ENCODE data around the gene TMEM187.
A peak's percentile ranks its signal among the peaks of the same experiment; 100 is the strongest.

The TMEM187 gene, protein sequence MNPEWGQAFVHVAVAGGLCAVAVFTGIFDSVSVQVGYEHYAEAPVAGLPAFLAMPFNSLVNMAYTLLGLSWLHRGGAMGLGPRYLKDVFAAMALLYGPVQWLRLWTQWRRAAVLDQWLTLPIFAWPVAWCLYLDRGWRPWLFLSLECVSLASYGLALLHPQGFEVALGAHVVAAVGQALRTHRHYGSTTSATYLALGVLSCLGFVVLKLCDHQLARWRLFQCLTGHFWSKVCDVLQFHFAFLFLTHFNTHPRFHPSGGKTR

DNA sequence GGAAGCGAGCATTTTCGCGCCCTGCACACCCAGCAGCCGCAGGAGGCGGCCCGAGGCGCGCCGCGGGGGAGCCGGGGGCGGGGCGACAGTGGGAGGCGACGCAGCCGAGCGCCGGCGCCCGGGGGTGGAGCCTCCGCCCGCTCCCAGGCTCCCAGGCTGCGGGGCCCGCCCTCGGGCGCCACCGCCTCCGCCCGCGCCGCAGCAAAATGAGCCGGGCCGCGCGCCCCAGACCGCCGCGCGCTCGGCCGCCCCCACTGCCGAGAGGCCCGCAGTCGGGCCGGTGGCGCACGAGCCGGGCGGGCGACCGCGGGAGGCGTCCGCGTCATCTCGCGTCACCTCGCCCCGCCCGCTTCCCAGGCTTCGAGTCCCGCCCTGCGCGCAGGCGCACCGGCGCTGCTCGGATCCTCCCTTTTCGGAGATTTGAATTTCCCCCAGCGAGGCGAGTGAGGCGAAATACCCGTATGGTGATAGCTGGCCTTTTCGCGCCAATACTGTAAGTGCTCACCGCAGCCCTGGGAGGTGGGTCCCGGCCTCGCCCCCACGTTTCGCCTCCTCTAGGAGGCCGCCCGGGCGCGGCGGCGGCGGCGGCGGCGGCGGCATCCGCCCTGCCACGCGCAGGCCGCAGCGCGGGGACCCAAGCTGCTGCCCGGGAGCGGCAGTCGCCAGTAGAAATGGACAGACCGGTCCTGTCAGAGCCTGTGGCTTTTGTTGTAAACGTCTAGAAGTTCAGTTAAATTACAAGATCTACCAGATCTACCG is at the start of gene TMEM187:
Gene TMEM187 (plus strand): TSS at position 387 of the 759 bp plus-strand sequence. CDS start 9,309 bp downstream, outside the sequence.
- DNase-seq, result peak; percentile 93

DNA sequence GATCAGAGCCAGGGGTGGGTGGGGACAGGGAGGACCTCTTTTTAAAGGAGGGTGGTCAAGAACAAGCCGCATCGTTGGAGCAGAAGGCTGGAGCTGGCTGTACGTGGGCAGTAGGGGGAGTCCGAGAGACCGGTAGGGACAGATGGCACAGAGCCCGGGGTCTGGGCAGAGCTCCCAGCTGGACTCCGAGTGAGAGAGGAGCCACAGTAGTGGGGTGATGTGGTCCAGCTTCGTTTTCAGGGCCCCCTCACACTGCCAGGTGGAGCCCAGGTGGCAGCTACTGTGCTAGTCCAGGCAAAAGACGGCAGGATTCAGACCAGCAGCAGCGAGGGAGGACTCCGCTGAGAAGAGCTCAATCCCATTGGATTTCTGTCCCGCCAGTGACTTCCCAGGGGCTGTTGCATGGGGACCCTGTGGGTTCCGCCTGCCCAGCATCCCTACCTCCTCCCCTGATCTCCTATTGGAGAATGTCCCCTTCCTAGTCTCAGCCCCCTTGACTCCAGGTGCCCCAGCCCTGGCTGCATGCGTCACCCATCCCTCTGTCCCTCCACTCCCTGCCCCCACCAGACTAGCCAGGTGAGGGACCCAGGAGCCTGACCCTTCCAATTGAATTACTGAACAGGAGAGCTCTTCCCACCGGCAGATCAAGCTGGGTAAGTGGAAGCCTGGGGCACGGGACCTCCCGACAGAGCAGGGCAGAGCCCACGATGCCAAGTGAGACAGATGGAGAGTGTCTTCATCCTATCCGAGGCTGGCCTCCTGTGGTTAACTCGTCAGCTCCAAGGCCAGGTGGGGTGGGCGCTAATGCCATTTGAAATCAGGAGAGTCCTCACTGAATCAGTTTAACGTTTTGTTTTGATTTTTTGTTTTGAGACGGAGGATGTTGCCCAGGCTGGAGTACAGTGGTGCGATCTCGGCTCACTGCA is 49.4 kb upstream of the TMEM187 start:
- no peak for DNase-seq

DNA sequence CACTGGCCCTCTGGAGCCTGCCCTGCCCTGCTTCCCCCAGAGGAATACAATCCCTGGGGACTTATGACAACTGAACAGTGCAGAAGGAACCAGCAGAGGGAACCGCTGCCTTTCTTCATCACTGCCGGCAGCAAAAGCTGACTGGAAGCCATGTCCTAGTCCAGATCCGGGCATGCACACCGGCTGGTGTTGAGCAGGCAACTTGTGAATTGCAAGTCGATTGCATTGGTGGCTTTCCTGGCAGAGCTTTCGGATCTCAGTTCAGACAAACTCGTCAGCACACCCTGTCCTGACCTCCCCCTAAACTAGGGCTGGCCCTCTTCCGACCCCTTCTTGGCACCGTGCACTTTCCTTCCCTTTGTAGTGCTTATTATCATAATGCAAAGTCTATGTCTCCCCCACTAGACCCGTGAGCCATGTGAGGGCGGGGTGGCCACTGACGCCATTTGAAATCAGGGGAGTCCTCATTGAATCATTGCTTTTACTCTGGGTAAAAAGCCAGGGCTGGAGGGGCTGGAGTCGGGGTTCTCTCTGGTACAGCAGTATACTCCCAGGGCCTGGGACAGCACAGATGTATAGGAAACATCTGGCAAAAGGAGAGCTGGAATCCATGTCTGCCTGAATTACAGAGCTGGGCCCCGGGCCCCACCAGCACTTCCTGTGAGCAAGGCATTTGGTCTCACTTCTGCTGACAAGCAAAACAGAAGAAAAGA is 48.2 kb upstream of the TMEM187 start:
- DNase-seq, result peak; percentile 55

DNA sequence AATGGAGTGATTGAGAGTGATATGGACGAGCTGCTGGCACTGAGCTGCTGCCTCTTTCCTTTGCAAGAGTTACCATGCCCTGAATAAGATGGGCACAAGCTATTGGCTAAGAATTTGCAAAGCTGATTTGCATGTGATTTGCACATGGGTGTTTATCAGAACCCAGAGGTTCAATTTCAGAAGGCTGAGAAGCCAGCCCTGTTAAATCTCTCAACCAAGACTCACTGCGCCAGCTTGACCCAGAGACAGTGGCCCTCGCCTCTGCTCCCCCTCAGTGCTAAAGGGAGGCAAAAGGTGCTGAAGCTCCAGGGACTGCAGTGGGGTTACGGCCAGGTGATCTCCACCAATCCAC is 47.2 kb upstream of the TMEM187 start:
- DNase-seq, result no peak

DNA sequence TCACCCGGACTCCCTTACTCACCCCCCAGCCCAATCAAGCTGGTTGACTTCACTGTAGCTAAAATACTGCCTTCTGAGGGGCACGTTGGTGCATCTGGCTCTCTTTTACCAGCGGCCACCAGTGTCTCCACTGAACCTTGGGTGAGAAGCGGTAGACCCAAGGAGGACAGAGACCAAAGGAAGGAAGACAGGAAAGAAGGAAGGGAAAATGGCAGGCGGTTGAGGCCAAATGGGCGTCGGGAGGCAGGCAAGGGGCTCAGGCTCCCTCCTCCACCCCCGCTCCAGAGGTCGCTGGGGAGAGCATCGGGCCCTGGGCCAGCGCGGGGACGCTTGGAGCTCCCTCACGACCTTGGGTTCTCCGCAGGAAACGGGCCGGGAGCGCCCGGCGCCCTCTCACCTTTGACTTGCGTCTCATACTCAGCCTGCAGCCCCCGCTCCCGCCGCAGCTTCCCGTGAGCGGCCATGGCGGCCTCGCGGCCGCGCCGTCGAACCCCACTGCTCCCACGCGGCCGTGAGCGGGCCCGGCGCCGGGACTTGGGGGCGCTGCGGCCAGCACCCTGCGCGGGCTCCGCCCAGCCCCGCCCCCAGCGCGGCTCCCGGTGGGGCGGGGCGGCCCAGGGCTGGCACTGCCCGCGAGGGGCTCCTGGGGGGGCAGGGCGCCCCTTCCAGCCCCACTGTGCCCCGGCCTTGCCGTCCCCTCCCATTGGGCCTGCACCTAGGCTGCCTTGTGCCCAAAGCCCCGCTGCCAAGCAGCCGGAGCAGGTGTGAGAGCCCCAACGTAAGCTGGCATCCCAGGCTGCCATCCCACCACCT is 46.6 kb upstream of the TMEM187 start, which contains the start of gene ARHGAP4:
Gene ARHGAP4 (minus strand): TSS at position 526 of the 813 bp plus-strand sequence. CDS start 62 bp downstream, at position 464.
- peak; percentile 62 for DNase-seq

DNA sequence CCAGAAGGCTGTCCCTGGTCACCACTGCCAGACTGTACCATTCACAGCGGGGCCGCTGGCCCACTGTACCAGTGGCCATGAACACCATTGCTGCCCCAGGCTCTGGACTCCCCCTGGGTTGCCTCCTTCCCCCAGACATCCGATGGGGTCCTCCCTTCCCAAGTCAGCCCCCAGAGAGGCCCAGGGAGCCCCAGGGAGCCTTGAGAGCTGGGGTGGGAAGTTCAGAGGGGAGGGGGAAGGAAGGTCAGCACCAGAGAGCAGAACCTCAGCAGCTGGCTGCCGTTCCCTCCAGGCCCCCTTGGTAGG is 46.0 kb upstream of the TMEM187 start:
- no peak for DNase-seq

DNA sequence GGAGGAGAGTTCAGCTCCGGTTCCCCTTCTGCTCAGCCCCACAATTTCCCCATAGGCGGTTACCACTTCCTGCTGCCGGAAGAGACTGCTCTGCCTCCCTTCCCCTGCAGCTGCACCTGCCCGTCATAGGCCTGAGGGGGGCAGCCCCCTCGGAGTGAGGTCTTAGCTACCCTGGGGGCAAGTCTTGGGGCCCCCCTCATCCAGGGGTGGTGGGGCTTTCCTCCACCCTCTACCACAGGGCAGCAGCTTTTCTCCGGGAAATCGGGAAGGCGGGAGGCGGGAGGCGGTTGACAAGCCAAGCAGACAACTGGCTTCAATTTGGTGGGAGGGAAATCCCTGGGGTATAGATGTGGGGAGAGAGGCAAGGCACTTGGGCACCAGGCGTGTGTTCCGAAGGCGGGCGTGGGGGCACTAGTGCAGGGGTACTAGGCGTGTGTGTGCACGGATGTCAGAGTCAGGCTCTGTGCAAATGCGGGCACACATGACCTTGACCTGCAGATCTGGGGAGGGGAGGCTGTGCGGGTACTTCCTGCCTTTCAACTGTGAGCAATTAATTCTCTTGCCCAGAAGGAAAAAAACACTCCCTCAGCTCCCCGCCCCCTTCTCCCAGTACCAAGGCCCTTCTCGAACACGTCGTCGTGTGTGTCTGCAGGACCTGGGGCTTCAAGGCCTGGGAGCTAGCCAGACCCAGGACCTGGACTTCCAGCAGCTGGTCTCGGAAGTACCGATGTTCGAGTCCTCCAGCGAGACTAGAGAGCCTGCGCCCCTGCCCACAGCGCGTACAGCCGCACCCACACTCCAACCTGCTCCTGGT is 45.5 kb upstream of the TMEM187 start:
- peak; percentile 75 for DNase-seq

DNA sequence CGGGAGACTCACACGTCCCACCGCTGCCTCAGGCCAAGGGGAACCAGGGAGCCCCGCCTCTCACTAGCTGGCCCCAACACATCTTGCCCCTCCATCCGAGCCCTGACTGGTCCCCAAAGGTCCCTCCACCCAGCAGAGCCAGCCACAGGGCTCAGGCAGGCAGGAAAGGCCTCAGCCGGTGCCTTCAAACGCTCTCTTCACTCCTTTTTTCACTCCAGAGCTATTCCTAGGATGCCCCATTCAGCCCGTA is 45.0 kb upstream of the TMEM187 start:
- no peak for DNase-seq

DNA sequence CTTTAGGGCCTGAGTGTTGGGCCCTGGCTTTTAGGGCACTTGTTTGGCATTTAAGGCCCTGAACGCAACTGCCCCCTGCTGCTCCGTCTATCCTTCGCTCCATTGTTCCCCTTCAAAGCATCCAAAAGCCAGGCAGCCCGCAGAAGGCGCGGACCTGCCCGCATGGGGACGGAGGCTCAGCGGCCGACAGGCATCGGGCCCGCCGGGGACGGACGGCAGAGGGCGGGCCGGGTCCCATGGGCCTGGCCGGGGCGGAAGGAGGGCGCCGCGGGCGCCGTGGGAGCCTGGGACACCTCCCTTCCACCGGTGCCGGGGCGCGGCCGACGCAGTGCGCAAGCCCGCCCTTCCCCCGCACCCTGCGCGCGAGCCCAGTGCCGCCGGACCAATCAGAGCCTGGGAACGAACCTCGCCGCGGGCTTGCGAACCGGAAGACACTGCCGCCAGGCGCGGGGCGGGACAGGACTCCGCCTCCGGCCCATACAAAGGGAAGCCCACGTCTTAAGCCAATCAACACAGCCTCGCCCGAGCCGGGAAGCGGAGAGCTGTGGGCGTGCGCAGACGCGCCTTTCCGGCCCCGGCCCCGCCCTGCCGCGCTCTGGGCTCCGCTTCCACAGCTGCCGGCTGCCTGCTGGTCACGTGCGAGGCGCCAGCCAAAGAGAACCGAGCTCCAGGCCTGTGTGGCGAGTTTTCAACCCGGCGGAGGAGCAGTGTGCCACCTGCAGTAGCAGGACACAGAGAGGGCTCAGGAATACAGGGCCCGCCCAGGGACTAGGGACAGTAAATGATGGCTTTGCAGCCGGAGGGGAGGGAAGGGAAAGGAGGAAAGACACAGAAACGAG is 44.4 kb upstream of the TMEM187 start:
- DNase-seq, result peak; percentile 95

DNA sequence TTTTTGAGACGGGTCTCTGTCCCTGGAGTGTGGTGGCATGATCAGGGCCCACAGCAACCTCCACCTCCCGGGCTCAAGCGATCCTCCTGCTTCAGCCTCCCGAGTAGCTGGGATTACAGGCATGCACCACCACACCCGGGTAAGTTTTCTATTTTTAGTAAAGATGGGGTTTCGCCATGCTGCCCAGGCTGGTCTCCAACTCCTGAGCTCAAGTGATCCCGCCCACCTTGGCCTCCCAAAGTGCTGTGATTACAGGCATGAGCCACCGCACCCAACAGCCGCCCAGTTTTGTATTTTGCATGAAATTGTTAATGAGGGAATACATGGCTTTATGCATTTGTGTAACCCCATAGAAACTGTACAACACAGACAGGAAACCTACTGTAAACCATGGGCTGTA is 43.7 kb upstream of the TMEM187 start:
- DNase-seq, result no peak

DNA sequence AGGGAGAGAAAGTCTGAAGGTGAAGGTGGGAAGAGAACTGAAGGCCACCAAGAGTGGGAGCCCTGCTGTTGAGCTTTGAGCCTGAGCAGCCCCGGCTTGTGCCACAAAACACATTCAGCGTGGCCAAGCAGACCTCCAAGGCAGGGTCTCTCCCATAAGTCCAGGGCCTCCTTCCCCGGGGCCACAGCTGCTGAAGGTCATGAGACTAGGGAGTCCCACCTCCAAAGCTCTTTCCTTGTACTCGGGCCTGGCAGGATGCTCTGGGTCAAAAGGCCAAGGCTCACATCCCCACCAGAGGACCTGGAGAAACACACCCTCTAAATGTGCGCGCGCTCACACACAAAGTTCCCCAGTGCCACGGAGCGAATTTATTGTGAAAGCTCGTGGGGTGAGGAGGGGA is 43.0 kb upstream of the TMEM187 start:
- no peak for DNase-seq

DNA sequence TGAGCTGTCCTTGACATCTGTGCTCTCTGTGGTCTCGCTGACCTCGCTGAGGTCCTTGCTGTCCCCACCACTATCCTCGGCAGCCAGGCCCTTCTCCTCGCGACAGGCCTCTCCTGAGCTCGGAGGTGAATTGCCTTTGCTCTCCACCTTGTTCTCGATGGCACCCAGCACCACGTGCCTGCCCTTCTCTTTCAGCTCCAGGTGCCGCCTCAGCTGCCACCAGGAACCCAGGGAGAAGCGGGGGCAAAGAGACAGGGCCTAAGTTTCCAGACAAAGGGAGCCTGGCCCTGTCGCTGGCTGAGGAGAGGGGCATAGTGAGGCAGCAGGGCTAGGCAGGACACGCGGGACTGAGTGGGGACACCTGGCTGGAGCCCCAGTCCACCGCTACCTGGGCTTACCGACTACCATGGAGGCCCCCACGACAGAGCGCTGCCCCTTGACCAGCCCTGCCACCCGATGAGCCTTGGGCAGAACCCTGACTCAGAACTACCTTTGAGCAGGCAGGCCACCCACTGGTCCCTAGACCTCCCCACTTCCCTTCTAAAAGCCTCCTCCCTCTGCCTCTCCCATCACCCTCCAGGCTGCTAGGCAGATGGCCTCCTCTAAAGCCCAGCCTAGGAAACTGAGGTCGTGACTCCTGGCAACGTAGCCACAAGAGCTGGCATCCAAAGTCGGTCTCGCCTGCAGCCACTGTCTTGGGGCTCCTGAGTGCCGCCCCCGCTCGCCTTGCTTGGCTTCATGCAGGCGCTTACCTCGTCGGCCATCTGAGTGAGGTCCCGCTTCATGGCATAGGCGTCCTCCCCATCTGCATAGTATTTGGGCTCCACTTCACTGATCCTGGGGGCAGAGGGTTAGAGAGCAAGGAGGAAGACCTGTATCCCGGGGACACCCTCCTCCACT is 42.3 kb upstream of the TMEM187 start:
- DNase-seq, result no peak

DNA sequence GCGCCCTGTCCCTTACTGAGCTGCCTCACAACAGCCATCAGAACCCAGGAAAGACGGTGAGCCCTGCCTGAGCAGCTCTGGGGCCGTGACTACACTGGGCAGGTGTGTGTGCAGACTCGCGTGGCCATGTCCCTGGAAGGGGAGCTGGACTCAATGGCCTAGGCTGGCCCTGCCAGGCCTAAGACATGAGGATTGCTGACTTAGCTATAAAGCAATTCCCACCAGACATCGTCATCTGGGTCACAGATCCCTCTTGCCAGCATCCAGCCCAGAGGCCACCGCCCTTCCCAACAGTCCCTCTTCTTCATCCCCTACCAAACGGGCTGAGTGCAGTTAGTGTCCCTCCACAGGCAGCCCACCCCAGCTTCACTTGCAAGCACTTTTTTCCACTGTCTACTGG is 41.4 kb upstream of the TMEM187 start:
- DNase-seq, result no peak

DNA sequence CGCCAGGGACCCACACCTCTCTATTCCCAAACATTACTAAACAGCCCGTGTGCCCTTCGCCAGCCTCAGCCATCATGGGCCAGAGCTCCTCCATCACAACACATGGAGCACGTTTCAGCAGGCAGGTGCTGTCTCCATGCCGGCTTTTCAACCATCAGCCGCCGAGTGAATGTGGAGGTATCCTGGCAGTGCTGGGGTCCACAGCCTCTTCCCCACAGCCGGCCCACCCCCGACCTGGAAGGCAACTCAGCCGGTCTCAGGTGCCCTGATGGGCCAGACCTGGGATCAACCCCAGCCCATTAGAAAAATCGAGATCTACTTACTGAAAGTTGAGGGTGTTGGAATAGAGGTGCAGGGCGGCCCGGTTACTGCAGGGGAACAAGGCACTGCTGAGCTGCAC is 40.8 kb upstream of the TMEM187 start:
- no peak for DNase-seq

DNA sequence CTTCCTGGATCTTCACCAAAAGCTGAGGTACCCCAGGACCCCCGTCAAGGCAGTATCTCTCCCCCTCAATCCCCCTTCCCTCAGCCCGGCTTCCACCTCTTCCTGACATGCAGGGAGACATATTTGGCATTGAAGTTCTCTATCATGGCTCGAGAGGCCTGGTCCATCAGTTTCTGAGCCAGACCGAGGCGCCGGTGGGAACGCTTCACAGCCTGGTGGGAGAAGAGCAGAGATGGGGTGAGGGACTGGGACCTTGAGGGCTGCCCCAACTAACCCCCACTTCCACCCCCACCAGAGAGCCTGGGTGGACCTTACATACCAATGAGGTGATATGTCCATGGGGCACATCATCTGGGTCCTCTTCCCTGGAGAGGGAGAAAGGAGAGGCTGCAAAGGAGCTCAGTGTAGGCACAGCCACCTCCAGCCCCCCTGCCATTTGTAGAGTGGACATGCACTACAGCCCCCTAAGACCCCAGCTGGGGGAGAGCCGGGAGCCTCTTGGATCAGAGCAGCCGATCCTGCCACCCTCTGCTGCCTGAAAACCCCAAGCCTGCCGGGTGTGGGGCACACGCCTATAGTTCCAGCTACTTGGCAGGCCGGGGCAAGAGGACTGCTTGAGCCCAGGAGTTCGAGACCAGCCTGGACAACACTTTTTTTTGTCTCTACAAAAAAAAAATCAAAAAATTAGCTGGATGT is 40.2 kb upstream of the TMEM187 start:
- no peak for DNase-seq

DNA sequence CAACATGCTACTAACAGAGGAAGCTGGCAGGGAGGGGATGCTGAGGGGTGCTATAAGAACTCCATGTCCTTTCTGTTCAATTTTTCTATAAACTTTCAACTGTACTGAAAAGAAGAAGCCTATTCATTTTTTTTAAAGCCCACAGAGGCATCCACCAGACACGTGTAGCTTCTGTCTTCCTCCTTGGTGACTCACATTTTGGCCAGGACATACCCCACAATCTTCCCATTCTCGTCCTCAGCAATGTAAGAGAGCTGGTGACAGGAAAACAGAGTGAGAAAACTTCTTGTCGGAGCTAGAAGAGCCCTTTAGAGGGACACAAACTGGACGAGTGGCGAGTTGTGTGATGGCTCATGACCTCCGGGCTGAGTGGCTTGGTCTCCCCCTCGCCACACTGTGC is 38.8 kb upstream of the TMEM187 start:
- no peak for DNase-seq

DNA sequence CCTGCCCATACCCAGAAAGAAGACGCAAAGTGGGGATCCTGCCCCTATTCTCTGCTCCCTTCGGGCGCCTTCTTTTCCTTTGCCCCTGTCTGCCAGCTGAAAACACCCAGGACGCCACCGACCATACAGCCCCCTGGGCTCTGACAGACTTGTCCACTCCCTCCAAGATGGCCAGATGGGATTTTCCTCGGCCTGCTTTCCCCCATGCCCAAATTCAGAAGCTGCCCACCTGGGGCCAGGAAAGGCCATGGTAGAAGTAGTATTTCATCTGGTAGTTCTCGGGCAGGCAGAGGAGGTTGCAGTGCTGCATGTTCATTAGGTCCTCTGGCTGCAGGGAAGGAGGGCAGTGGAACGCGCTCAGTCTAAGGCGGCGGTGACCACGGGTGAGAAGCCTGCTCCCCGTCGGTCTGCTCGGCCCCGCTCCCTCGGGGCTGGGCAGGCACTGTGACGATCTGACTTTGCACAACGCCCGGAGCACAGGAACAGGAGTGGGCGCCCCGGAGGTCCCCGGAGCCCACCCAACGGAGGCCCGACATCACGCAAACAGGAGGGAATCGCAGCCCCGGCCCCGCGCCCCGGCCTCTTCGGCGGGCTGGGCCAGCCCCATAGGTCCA is 38.3 kb upstream of the TMEM187 start:
- no peak for DNase-seq

DNA sequence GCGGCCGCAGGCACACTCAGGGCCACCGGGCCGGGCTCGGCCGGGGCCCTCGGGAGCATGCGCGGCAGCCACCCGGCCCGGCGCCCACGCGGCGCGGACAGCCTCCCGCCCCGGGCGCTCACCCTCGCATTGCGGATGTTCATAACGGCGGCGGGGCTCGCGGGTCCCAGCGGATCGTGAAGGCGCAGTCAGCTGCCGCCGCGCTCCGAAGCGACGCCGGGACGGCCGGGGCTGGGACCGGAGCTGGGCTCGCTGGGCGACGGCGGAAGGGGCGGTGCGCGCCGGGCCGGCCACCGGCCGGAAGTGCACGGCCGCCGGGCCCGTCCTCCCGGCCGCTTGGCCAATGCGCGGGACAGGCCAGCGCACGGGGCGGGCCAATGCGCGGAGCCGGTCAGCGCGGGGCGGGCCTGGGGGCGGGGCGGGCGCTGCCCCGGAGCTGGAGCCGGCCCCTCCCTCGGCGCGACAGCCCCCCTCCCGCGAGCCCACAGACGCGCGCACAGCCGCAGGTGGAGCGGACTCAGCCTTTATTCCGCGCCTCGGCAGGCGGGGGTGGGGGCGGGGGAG is 37.7 kb upstream of the TMEM187 start, which contains the start of gene NAA10:
Gene NAA10 (minus strand): TSS at position 276 of the 564 bp plus-strand sequence. CDS start 133 bp downstream, at position 143.
- peak; percentile 62 for DNase-seq

All from activated T-cell treated with anti-CD3 and anti-CD28 coated beads, Interleukin-2, amount 50 U/mL, for 1 hour (primary cell).